Right lobe of liver (tissue), 6 donors: Measurements from ENCODE around the gene GRK4. TPM values are rescaled to one million over a fixed set of nuclear protein-coding genes. Genes with fewer than 3 reads are reported as not detected.

ENCODE experiments used
- ATAC-seq, 4 donors: fragments of 200-7000 bp; cut with Tn5 transposase; one replicate each; pipeline ENCODE4 v1.9.1; 2020; ENCODE audit warnings: mild to moderate bottlenecking in 4 of 4, moderate library complexity in 4 of 4
- DNase-seq, 3 donors: peaks; one replicate each; pipeline ENCODE4 v3.0.0-alpha.2; 2020
- H3K27ac ChIP-seq, 3 donors: fragments of 200-600 bp; one replicate each; pipeline ENCODE4 v1.8.0; 2022
- H3K27me3 ChIP-seq, 2 donors: fragments of 200-600 bp; one replicate each; pipeline ENCODE4 v1.8.0; 2022
- H3K36me3 ChIP-seq, 4 donors: fragments of 200-600 bp; sonication (generic) in 1 of 4; one replicate each; pipeline versions ENCODE4 v1.5.1 to v1.8.0; 2017 to 2022; ENCODE audit warnings: control low read depth in 1 of 4
- H3K4me1 ChIP-seq, 4 donors: fragments of 200-600 bp; sonication (generic) in 1 of 4; one replicate each; pipeline versions ENCODE4 v1.5.1 to v1.8.0; 2017 to 2022; ENCODE audit warnings: control low read depth in 1 of 4
- H3K4me3 ChIP-seq, 3 donors: fragments of 200-600 bp; one replicate each; pipeline ENCODE4 v1.8.0; 2022
- H3K9me3 ChIP-seq, 4 donors: fragments of 200-600 bp; sonication (generic) in 1 of 4; one replicate each; pipeline versions ENCODE4 v1.5.1 to v1.8.0; 2017 to 2022; ENCODE audit warnings: control low read depth in 1 of 4
- CTCF ChIP-seq, 4 donors: fragments of 200-600 bp in 3 of 4; fragments of 450-650 bp in 1 of 4; IDR thresholded peaks; one replicate each; pipeline versions ENCODE4 v1.5.1 to v1.8.0; 2016 to 2022; ENCODE audit warnings: antibody characterized with exemption in 4 of 4, mild to moderate bottlenecking in 2 of 4
- POLR2A ChIP-seq: fragments of 450-650 bp; IDR thresholded peaks from one replicate; pipeline ENCODE4 v1.6.1; 2017; ENCODE audit warnings: antibody characterized with exemption, mild to moderate bottlenecking
- WGBS: methylation state at CpG from one replicate; pipeline ENCODE4 v1.1.6; 2018; ENCODE audit warnings: low coverage, low lambda C conversion rate; ENCODE audit not compliant: insufficient coverage; ENCODE audit errors: missing lambda C conversion rate; 5-methylcytosine and 5-hydroxymethylcytosine counted together
- intact Hi-C, 2 donors: fragments of 100-400 bp; cut with DNase I; formaldehyde crosslinking; loops; one replicate each; pipeline versions ENCODE4 v1.11.2 to v1.14.1; 2022
- total RNA-seq, 6 experiments: library from RNA; depleted of rRNA in 2 of 6; stranded (reverse); fragments of >200 nt in 2 of 6; fragmentation: NEBNext Ultra II Directional in 3 of 6; extraction: Animal tissue kit (Norgen Biotek cat#: 25700) in 3 of 6; gene quantifications; one replicate each; pipeline versions ENCODE4 v1.1.0 to v1.2.4, GENCODE V29; 2016 to 2023
- donor health status: DM: no; HTN: yes; CAD: no.
- donor health status: DM: no; HTN: no; CAD: no.
- donor health status: DM: no; HTN: no; CAD: no.
- donor health status: DM: no; HTN: yes; CAD: no.
- donor health status: DM: no; HTN: yes; CAD: no.

GRK4 gene
- total RNA-seq, 6 experiments from 2014 or later, result 1.0 to 4.3 (median 2.8) TPM

DNA sequence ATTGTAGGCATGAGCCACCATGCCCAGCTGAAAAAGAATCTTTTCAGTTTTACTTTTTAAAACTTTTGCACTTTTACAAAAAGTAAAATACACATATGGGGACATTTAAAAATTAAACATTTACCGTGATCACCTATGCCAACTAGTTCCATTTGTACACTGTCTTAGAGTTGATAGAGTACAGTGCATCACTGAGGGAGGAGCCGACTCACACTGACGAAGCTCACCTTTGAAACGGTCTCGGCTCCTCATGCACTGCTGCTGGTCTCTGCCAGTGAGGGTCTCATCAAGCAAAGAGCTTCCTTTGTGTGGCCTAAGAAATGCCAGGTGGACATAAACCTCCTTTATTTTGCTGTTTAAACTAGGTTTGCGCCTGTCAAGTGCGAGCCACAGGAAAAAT lies 50.0 kb downstream of the GRK4 start:
- H3K36me3 ChIP-seq, result no peaks in the 10 kb centered on the region
- intact Hi-C loops, result no loop called here
- H3K9me3 ChIP-seq, result no peaks in the 10 kb centered on the region
- no peak overlapping the region for H3K4me3 ChIP-seq
- peaks cover 0 to 11% (median 0%) of the 10 kb centered on the region in 4 donors for H3K4me1 ChIP-seq
- WGBS, result 47% methylated on average over 6 of the region's 7 CpGs
- TF ChIP-seq POLR2A, result no peak
- no peak for TF ChIP-seq CTCF (IDR thresholded peaks at IDR 0.05)
- H3K27me3 ChIP-seq, result no peaks in the 10 kb centered on the region
- ATAC-seq (peak in 3 of 4 donors; percentile 20 to 52 (median 50)), DNase-seq (no peak)
- H3K27ac ChIP-seq, result no peak overlapping the region

DNA sequence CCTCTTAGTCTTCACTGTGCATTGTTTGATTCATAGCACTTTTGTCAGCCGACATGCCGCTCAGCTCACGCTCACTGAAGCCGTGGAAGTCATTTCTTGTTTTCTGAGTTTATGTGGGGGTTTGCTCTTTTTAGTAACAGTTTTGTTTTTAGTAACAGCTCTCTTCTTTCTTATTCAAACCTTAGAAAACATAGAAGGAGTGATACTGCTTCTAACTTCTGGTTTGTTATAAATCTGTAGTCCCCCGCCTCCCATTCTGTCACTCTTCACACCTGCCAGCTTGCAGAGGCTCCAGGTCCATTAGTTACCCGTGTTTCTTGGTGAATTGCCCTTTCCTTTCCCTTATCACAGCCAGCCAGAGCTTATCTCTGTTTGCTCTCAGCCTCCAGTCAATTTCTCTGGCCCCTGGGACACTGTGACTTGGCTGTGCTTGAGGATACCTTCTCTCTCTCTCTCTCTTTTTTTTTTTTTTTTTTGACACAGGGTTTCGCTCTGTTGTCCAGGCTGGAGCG lies 50.5 kb downstream of the GRK4 start:
- Histone ChIP-seq H3K36me3 (no peaks in the 10 kb centered on the region), H3K27me3 (no peaks in the 10 kb centered on the region), H3K4me3 (no peak overlapping the region), H3K9me3 (no peaks in the 10 kb centered on the region), H3K4me1 (peaks cover 0 to 11% (median 0%) of the 10 kb centered on the region in 4 donors), H3K27ac (no peak overlapping the region)
- DNase-seq (peak in 1 of 3 donors; percentile 72), ATAC-seq (peak; percentile 93 to 97 (median 96))
- 39% methylated on average over 8 of the region's 8 CpGs for WGBS
- intact Hi-C loops, result no loop called here
- TF ChIP-seq CTCF (IDR thresholded peaks at IDR 0.05) (no peak), POLR2A (no peak)

- Histone ChIP-seq H3K4me3 (no peak overlapping the region), H3K27me3 (no peaks in the 10 kb centered on the region), H3K9me3 (no peaks in the 10 kb centered on the region), H3K4me1 (peaks cover 0 to 11% (median 0%) of the 10 kb centered on the region in 4 donors), H3K36me3 (no peaks in the 10 kb centered on the region), H3K27ac (no peak overlapping the region)
- TF ChIP-seq CTCF (IDR thresholded peaks at IDR 0.05) (no peak), POLR2A (no peak)
- DNase-seq (no peak), ATAC-seq (no peak)
- intact Hi-C loops, result no loop called here
- 77% methylated on average over 3 of the region's 4 CpGs for WGBS
These were observed 53.6 kb downstream of the GRK4 start for GRCh38 chr4:3016961-3017360.

DNA sequence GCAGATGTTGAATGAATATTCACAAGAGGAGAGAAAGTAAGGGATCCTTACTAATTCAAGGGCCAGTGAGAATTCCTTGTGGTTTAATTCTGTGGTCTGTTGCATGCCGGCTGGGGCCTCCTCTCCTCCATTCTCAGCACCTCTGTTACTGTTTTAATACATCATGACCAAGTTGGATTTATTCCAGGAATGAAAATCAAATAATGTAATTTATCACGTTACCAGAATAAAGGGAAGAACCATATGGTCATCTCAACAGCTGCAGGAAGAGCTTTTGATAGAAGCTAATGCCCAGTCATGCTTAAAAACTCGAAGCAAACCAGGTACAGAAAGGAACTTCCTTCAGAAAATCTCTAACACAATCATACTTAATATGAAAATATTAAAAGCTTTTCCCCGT lies 54.1 kb downstream of the GRK4 start:
- no peaks in the 10 kb centered on the region for H3K27me3 ChIP-seq
- 62% methylated on average over 4 of the region's 4 CpGs for WGBS

GRCh38 chr4:3019145-3019846 lies 55.9 kb downstream of the GRK4 start:
- no peak for TF ChIP-seq CTCF (IDR thresholded peaks at IDR 0.05)
- TF ChIP-seq POLR2A, result no peak
- DNase-seq (no peak), ATAC-seq (no peak)
- Histone ChIP-seq H3K9me3 (no peaks in the 10 kb centered on the region), H3K27me3 (no peaks in the 10 kb centered on the region), H3K4me1 (no peaks in the 10 kb centered on the region), H3K4me3 (no peak overlapping the region), H3K36me3 (no peaks in the 10 kb centered on the region), H3K27ac (no peak overlapping the region)
- 84% methylated on average over 11 of the region's 13 CpGs for WGBS
- intact Hi-C loops, result no loop called here

More for the DNA sequence above, 54.1 kb downstream of the GRK4 start:
- H3K4me1 ChIP-seq, result peaks cover 0 to 11% (median 0%) of the 10 kb centered on the region in 4 donors
- DNase-seq (no peak), ATAC-seq (no peak)
- H3K36me3 ChIP-seq, result no peaks in the 10 kb centered on the region
- no peak overlapping the region for H3K27ac ChIP-seq
- no peak overlapping the region for H3K4me3 ChIP-seq
- H3K9me3 ChIP-seq, result no peaks in the 10 kb centered on the region
- intact Hi-C loops, result no loop called here
- TF ChIP-seq POLR2A, result no peak
